AG09319 (cell line): Measurements from ENCODE around the gene SMG6.
"Not testable (repeated sequence)": the region's sequence is repeated elsewhere in the genome, so short reads cannot be mapped to it uniquely, and the experiment has no call there.

ENCODE experiments used
- DNase-seq: peaks from one replicate; pipeline ENCODE4 v3.0.0-alpha.2; 2010; ENCODE audit warnings: low read depth; ENCODE audit errors: extremely low read depth
- CTCF ChIP-seq: IDR thresholded peaks from 2 replicates; pipeline ENCODE4 v1.5.1; 2011; ENCODE audit warnings: low read depth, mild to moderate bottlenecking, inconsistent platforms, low read length, moderate library complexity

The SMG6 gene

GRCh38 chr17:2017274-2017941 lies 286.2 kb downstream of the SMG6 start:
- no peak for DNase-seq

GRCh38 chr17:2016494-2016893 lies 287.1 kb downstream of the SMG6 start:
- no peak for TF ChIP-seq CTCF
- DNase-seq: no peak

More at GRCh38 chr17:2017274-2017941, 286.2 kb downstream of the SMG6 start:
- no peak for TF ChIP-seq CTCF

GRCh38 chr17:2015314-2015713 lies 288.3 kb downstream of the SMG6 start:
- TF ChIP-seq CTCF: no peak
- no peak for DNase-seq

- TF ChIP-seq CTCF: no peak
- no peak for DNase-seq
These were observed 289.6 kb downstream of the SMG6 start for GRCh38 chr17:2013994-2014317.

GRCh38 chr17:2013220-2013993 lies 290.2 kb downstream of the SMG6 start:
- not testable (repeated sequence) for DNase-seq

GRCh38 chr17:2012499-2012898 lies 291.1 kb downstream of the SMG6 start:
- no peak for TF ChIP-seq CTCF
- DNase-seq: no peak

GRCh38 chr17:2011411-2012371 lies 291.9 kb downstream of the SMG6 start:
- no peak for TF ChIP-seq CTCF
- no peak for DNase-seq
